Loucy (cell line): ENCODE data around the gene PRAF2.

ENCODE experiments used
- EZH2phosphoT487 ChIP-seq: fragments of 200-600 bp; IDR thresholded peaks from 2 replicates; pipeline ENCODE4 v1.6.1; 2018; ENCODE audit warnings: antibody characterized with exemption, mild to moderate bottlenecking, moderate library complexity, borderline replicate concordance
- TF ChIP-seq, protein P1 (sequence below): fragments of 200-600 bp; sonication (generic); conservative IDR thresholded peaks from 2 replicates; pipeline ENCODE4 v1.5.1; 2014; ENCODE audit warnings: mild to moderate bottlenecking, antibody characterized with exemption, low read length

- TF ChIP-seq EZH2phosphoT487 = no peak
- TF ChIP-seq, protein P1, sequence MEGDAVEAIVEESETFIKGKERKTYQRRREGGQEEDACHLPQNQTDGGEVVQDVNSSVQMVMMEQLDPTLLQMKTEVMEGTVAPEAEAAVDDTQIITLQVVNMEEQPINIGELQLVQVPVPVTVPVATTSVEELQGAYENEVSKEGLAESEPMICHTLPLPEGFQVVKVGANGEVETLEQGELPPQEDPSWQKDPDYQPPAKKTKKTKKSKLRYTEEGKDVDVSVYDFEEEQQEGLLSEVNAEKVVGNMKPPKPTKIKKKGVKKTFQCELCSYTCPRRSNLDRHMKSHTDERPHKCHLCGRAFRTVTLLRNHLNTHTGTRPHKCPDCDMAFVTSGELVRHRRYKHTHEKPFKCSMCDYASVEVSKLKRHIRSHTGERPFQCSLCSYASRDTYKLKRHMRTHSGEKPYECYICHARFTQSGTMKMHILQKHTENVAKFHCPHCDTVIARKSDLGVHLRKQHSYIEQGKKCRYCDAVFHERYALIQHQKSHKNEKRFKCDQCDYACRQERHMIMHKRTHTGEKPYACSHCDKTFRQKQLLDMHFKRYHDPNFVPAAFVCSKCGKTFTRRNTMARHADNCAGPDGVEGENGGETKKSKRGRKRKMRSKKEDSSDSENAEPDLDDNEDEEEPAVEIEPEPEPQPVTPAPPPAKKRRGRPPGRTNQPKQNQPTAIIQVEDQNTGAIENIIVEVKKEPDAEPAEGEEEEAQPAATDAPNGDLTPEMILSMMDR = no peak
Observed at GRCh38 chrX:49100704-49101628, 27.2 kb upstream of the PRAF2 start.
